HG02678 (cell line): ENCODE measurements around the gene ANAPC13.

Source experiments
- ATAC-seq: cut with Tn5 transposase; IDR thresholded peaks from one replicate; pipeline ENCODE4 v1.9.1; 2021; ENCODE audit warnings: mild to moderate bottlenecking, moderate library complexity; ENCODE audit not compliant: unreplicated experiment

Gene ANAPC13

GRCh38 chr3:134485718-134486576 is at the start of gene ANAPC13, which contains the start of gene CEP63:
Gene ANAPC13 (minus strand): TSS chr3:134485985. CDS start chr3:134482904, 3,081 bp downstream.
Gene CEP63 (plus strand): TSS chr3:134486057. CDS start chr3:134495321, 9,264 bp downstream.
- peak; percentile 83 for ATAC-seq

GRCh38 chr3:134535186-134535970 is 49.6 kb upstream of the ANAPC13 start:
- no peak for ATAC-seq

GRCh38 chr3:134533493-134533892 is 47.7 kb upstream of the ANAPC13 start:
- no peak for ATAC-seq

GRCh38 chr3:134527538-134528186 is 41.9 kb upstream of the ANAPC13 start:
- no peak for ATAC-seq

- no peak for ATAC-seq
These were observed 41.3 kb upstream of the ANAPC13 start for GRCh38 chr3:134527037-134527436.

- no peak for ATAC-seq
These were observed 40.5 kb upstream of the ANAPC13 start for GRCh38 chr3:134526319-134526718.

- ATAC-seq: no peak
These were observed 39.5 kb upstream of the ANAPC13 start for GRCh38 chr3:134525293-134525692.

GRCh38 chr3:134522541-134522940 is 36.8 kb upstream of the ANAPC13 start:
- ATAC-seq: no peak

GRCh38 chr3:134517791-134518190 is 32.0 kb upstream of the ANAPC13 start:
- ATAC-seq: no peak

GRCh38 chr3:134516905-134517304 is 31.1 kb upstream of the ANAPC13 start:
- no peak for ATAC-seq

GRCh38 chr3:134511500-134511899 is 25.7 kb upstream of the ANAPC13 start:
- no peak for ATAC-seq

- ATAC-seq: no peak
These were observed 19.7 kb upstream of the ANAPC13 start for GRCh38 chr3:134505485-134505884.

- ATAC-seq: no peak
These were observed 18.3 kb upstream of the ANAPC13 start for GRCh38 chr3:134504132-134504531.

- ATAC-seq: no peak
These were observed 17.5 kb upstream of the ANAPC13 start for GRCh38 chr3:134503266-134503665.

- no peak for ATAC-seq
These were observed 10.8 kb upstream of the ANAPC13 start for GRCh38 chr3:134496471-134497071.

- no peak for ATAC-seq
These were observed 10.2 kb upstream of the ANAPC13 start for GRCh38 chr3:134495980-134496379.

GRCh38 chr3:134494495-134494894 is 8.7 kb upstream of the ANAPC13 start:
- ATAC-seq: no peak

GRCh38 chr3:134487406-134487805 is 1.6 kb upstream of the ANAPC13 start:
- ATAC-seq: no peak

GRCh38 chr3:134486577-134487041 is 824 bp upstream of the ANAPC13 start:
- peak; percentile 20 for ATAC-seq

- ATAC-seq: peak; percentile 11
These were observed 589 bp downstream of the ANAPC13 start for GRCh38 chr3:134485075-134485717.
